Pancreas (tissue), 10 donors: ENCODE results near the gene LYL1. TPM values are rescaled to one million over a fixed set of nuclear protein-coding genes. Genes with fewer than 3 reads are reported as not detected.

Experiments
- ATAC-seq, 4 donors: fragments of 200-7000 bp; cut with Tn5 transposase; one replicate each; pipeline versions ENCODE4 v1.8.0 to v1.9.1; 2020; ENCODE audit warnings: mild to moderate bottlenecking in 4 of 4, moderate library complexity in 4 of 4
- DNase-seq, 6 donors: peaks; one replicate each; pipeline ENCODE4 v3.0.0-alpha.2; 2020
- FAIRE-seq: peaks from 2 replicates; lab custom pipeline; 2012; peaks lifted over from hg19 to GRCh38; lab: Jason Lieb, UNC
- H3K27ac ChIP-seq, 4 donors: fragments of 200-600 bp; sonication (generic); 1 replicate in 3 of 4; 2 replicates in 1 of 4; pipeline versions ENCODE4 v1.5.0 to v1.8.0; 2020
- H3K27me3 ChIP-seq, 4 donors: fragments of 200-600 bp; one replicate each; pipeline ENCODE4 v1.8.0; 2021
- H3K36me3 ChIP-seq, 3 donors: fragments of 200-600 bp; sonication (generic) in 1 of 3; one replicate each; pipeline versions ENCODE4 v1.5.0 to v1.8.0; 2020 to 2021
- H3K4me1 ChIP-seq, 3 donors: fragments of 200-600 bp; one replicate each; pipeline ENCODE4 v1.8.0; 2021
- H3K4me3 ChIP-seq, 4 donors: fragments of 200-600 bp; sonication (generic) in 2 of 4; one replicate each; pipeline versions ENCODE4 v1.5.0 to v1.8.0; 2020 to 2021
- H3K9me3 ChIP-seq, 4 donors: fragments of 200-600 bp; one replicate each; pipeline ENCODE4 v1.8.0; 2021
- CTCF ChIP-seq, 4 donors: fragments of 200-600 bp; sonication (generic) in 3 of 4; IDR thresholded peaks; one replicate each; pipeline versions ENCODE4 v1.5.0 to v1.8.0; 2021; ENCODE audit warnings: antibody characterized with exemption in 4 of 4
- WGBS, 2 donors: extraction: QIAGEN DNeasy Blood & Tissue Kit; methylation state at CpG; one replicate each; pipeline ENCODE4 v1.1.7; 2013; 5-methylcytosine and 5-hydroxymethylcytosine counted together
- intact Hi-C, 3 donors: fragments of 100-400 bp; cut with DNase I; formaldehyde crosslinking; loops; one replicate each; pipeline versions ENCODE4 v1.11.1 to v1.14.2; 2022
- polyA plus RNA-seq, 2 donors: library from polyadenylated mRNA; stranded (reverse); fragments of 200-250 nt; gene quantifications; one replicate each; pipeline ENCODE4 v1.2.3, GENCODE V29; 2013
- total RNA-seq, 6 donors: library from RNA; stranded (reverse); fragmentation: NEBNext Ultra II Directional in 4 of 6; extraction: Animal tissue kit (Norgen Biotek cat#: 25700) in 4 of 6; gene quantifications; one replicate each; pipeline versions ENCODE4 v1.2.1 to v1.2.4, GENCODE V29; 2021 to 2023
- donor health status: healthy with polysubstance abuse.
- donor health status: DM: no; HTN: no; CAD: no; lungs with moderate emphysema.
- donor health status: DM: no; HTN: no; CAD: no.
- donor health status: control.
- donor health status: control.
- donor health status: Bipolar disorder and iron deficiency.
- donor health status: DM: yes; HTN: yes; CAD: no.
- donor health status: DM: no; HTN: no; CAD: no.
- donor health status: DM: no; HTN: no; CAD: no.
- donor health status: DM: yes; HTN: yes; CAD: no.

The LYL1 gene
- total and polyA plus RNA-seq, 8 donors, result 0.51 to 5.5 (median 2.4) TPM

GRCh38 chr19:13062317-13062716, 40.3 kb downstream of the LYL1 start:
- no peak for TF ChIP-seq CTCF (IDR thresholded peaks at IDR 0.05)
- FAIRE-seq, result no peak
- Histone ChIP-seq H3K4me1 (peaks cover 8 to 11% (median 10%) of the 10 kb centered on the region in 3 donors), H3K9me3 (no peaks in the 10 kb centered on the region), H3K27me3 (no peaks in the 10 kb centered on the region), H3K27ac (no peak overlapping the region), H3K4me3 (no peak overlapping the region), H3K36me3 (no peaks in the 10 kb centered on the region)
- intact Hi-C loops, result loop anchor here in 2 of 3 donors (5.0 to 10.0 kb wide), 2 partner anchors 78 to 80 kb away; no protein-coding TSS in a partner anchor
- no peak for DNase-seq
- no peak for ATAC-seq

GRCh38 chr19:13060964-13061927, 41.4 kb downstream of the LYL1 start:
- ATAC-seq, result peak; percentile 87 to 96 (median 95)
- H3K27me3 ChIP-seq, result no peaks in the 10 kb centered on the region
- H3K4me3 ChIP-seq, result peak overlapping the region in 3 of 4 donors; percentile 13 to 37 (median 28)
- DNase-seq, result peak; percentile 68 to 95 (median 83)
- peak overlapping the region; percentile 40 to 65 (median 57) for H3K27ac ChIP-seq
- TF ChIP-seq CTCF (IDR thresholded peaks at IDR 0.05), result peak; percentile 86 to 95 (median 90)
- intact Hi-C loops, result loop anchor here in 2 of 3 donors (5.0 to 10.0 kb wide), 2 partner anchors 76 to 79 kb away; no protein-coding TSS in a partner anchor
- WGBS, 2 donors, result 1 to 2% methylated on average over 31 to 40 of the region's 40 CpGs
- H3K9me3 ChIP-seq, result no peaks in the 10 kb centered on the region
- H3K36me3 ChIP-seq, result no peaks in the 10 kb centered on the region
- H3K4me1 ChIP-seq, result peaks cover 13 to 15% (median 15%) of the 10 kb centered on the region in 3 donors
- no peak for FAIRE-seq

- H3K4me3 ChIP-seq, result peak overlapping the region in 2 of 4 donors; percentile 28 to 37
- TF ChIP-seq CTCF (IDR thresholded peaks at IDR 0.05), result no peak
- WGBS, 2 donors, result 40 to 48% methylated on average over 19 of the region's 19 CpGs
- intact Hi-C loops, result loop anchor here in 2 of 3 donors (5.0 to 10.0 kb wide), 2 partner anchors 76 to 78 kb away; no protein-coding TSS in a partner anchor
- H3K27me3 ChIP-seq, result no peaks in the 10 kb centered on the region
- FAIRE-seq (no peak), ATAC-seq (peak; percentile 6 to 42 (median 32)), DNase-seq (peak in 2 of 6 donors; percentile 43 to 47)
- no peaks in the 10 kb centered on the region for H3K9me3 ChIP-seq
- no peaks in the 10 kb centered on the region for H3K36me3 ChIP-seq
- peak overlapping the region; percentile 22 to 65 (median 57) for H3K27ac ChIP-seq
- H3K4me1 ChIP-seq, result peaks cover 17 to 19% (median 18%) of the 10 kb centered on the region in 3 donors
These were observed 42.3 kb downstream of the LYL1 start for GRCh38 chr19:13060233-13060963.

- Histone ChIP-seq H3K4me3 (no peak overlapping the region), H3K9me3 (no peaks in the 10 kb centered on the region)
- intact Hi-C loops, result no loop called here
These were observed 43.6 kb downstream of the LYL1 start for GRCh38 chr19:13058951-13059660.

More at GRCh38 chr19:13058951-13059660, 43.6 kb downstream of the LYL1 start:
- Histone ChIP-seq H3K27ac (no peak overlapping the region), H3K36me3 (no peaks in the 10 kb centered on the region), H3K4me1 (peaks cover 17 to 21% (median 20%) of the 10 kb centered on the region in 3 donors), H3K27me3 (no peaks in the 10 kb centered on the region)
- DNase-seq, result no peak
- 83 to 88% methylated on average over 12 of the region's 12 CpGs for WGBS, 2 donors
- TF ChIP-seq CTCF (IDR thresholded peaks at IDR 0.05), result no peak
- no peak for ATAC-seq
- no peak for FAIRE-seq
